SH-SY5Y (cell line): ENCODE results near the gene FASTKD1.

Experiments used
- GATA2 ChIP-seq: IDR thresholded peaks from 2 replicates; pipeline ENCODE4 v1.6.1; 2011; ENCODE audit warnings: mild to moderate bottlenecking, low read depth, low read length
- GATA3 ChIP-seq: IDR thresholded peaks from 2 replicates; pipeline ENCODE4 v1.6.1; 2011; ENCODE audit warnings: low read depth, mild to moderate bottlenecking, low read length, moderate library complexity

GRCh38 chr2:169491378-169491777 lies 82.3 kb downstream of the FASTKD1 start:
- TF ChIP-seq GATA2 (no peak), GATA3 (no peak)
